IMR-90 (cell line): Measurements from ENCODE around the gene TCP11. TPM values are rescaled to one million over a fixed set of nuclear protein-coding genes. Genes with fewer than 3 reads are reported as not detected.

Source experiments
- ATAC-seq: fragments of 200-7000 bp; cut with Tn5 transposase; 2 replicates; pipeline ENCODE4 v1.9.1; 2020; ENCODE audit warnings: low read depth, mild to moderate bottlenecking, moderate library complexity
- BruUV-seq: library from RNA; stranded (reverse); fragments of 400-500 nt; replicated peaks from 2 replicates; lab custom pipeline; 2021; lab: Mats Ljungman, UMichigan
- CTCF ChIA-PET: fragments of 300-600 bp; formaldehyde crosslinking; extraction: SDS; loops from one replicate; lab custom pipeline; 2021; ENCODE audit warnings: antibody characterized with exemption; lab: Yijun Ruan, JAX
- POLR2A ChIA-PET: fragments of 300-600 bp; sonication (Branson Sonifier 250); formaldehyde crosslinking; loops from one replicate; lab custom pipeline; 2022; ENCODE audit warnings: antibody characterized with exemption; ENCODE audit not compliant: unreplicated experiment; lab: Charles Lee
- DNase-seq: peaks from one replicate; pipeline ENCODE4 v3.0.0; 2013
- H2AFZ ChIP-seq: replicated peaks from 2 replicates; pipeline ENCODE3; 2013; ENCODE audit warnings: low read length, mild to moderate bottlenecking; ENCODE audit not compliant: poor library complexity
- H2AK5ac ChIP-seq: 2 replicates; pipeline ENCODE4 v1.6.1; 2013; ENCODE audit warnings: low read depth, low read length, inconsistent platforms
- H2AK9ac ChIP-seq: replicated peaks from 2 replicates; pipeline ENCODE3; 2013; ENCODE audit warnings: mild to moderate bottlenecking, low read depth, low read length, moderate library complexity; ENCODE audit not compliant: poor library complexity
- H2BK120ac ChIP-seq: 2 replicates; pipeline ENCODE4 v1.6.1; 2013; ENCODE audit warnings: low read depth, low read length, inconsistent platforms
- H2BK15ac ChIP-seq: 3 replicates; pipeline ENCODE4 v1.6.1; 2013; ENCODE audit warnings: low read depth, low read length, inconsistent platforms
- H2BK20ac ChIP-seq: 2 replicates; pipeline ENCODE4 v1.6.1; 2013; ENCODE audit warnings: low read depth, mild to moderate bottlenecking, inconsistent platforms, low read length, moderate library complexity
- H2BK5ac ChIP-seq: 2 replicates; pipeline ENCODE4 v1.6.1; 2013; ENCODE audit warnings: mild to moderate bottlenecking, low read depth, low read length, inconsistent platforms; ENCODE audit not compliant: poor library complexity, severe bottlenecking
- H3K14ac ChIP-seq: replicated peaks from 2 replicates; pipeline ENCODE4 v1.6.1; 2013; ENCODE audit warnings: low read depth, low read length, inconsistent platforms
- H3K18ac ChIP-seq: 2 replicates; pipeline ENCODE4 v1.6.1; 2013; ENCODE audit warnings: low read depth, low read length, control low read depth
- H3K23ac ChIP-seq: 2 replicates; pipeline ENCODE4 v1.6.1; 2013; ENCODE audit warnings: low read depth, low read length, inconsistent platforms
- H3K27ac ChIP-seq: 2 replicates; pipeline ENCODE4 v1.5.1; 2013; ENCODE audit warnings: mild to moderate bottlenecking, control low read depth, low read length; ENCODE audit not compliant: insufficient read depth
- H3K27me3 ChIP-seq: 2 replicates; pipeline ENCODE4 v1.6.1; 2013; ENCODE audit warnings: low read length; ENCODE audit not compliant: control insufficient read depth, insufficient read depth
- H3K36me3 ChIP-seq: 2 replicates; pipeline ENCODE4 v1.6.1; 2013; ENCODE audit warnings: low read length, mixed read lengths; ENCODE audit not compliant: control insufficient read depth, insufficient read depth
- H3K4ac ChIP-seq: 2 replicates; pipeline ENCODE4 v1.6.1; 2013; ENCODE audit warnings: low read depth, low read length, inconsistent platforms
- H3K4me1 ChIP-seq: 2 replicates; pipeline ENCODE4 v1.6.1; 2013; ENCODE audit warnings: low read length, mixed read lengths; ENCODE audit not compliant: control insufficient read depth, insufficient read depth
- H3K4me2 ChIP-seq: 2 replicates; pipeline ENCODE4 v1.6.1; 2013; ENCODE audit warnings: low read depth, mild to moderate bottlenecking, control low read depth, low read length, moderate library complexity
- H3K4me3 ChIP-seq: 2 replicates; pipeline ENCODE4 v1.5.1; 2013; ENCODE audit warnings: low read depth, mild to moderate bottlenecking, control low read depth, low read length, moderate library complexity; ENCODE audit not compliant: insufficient read depth
- H3K56ac ChIP-seq: 2 replicates; pipeline ENCODE4 v1.6.1; 2013; ENCODE audit warnings: low read length, inconsistent platforms; ENCODE audit not compliant: insufficient read depth; ENCODE audit errors: extremely low read depth
- H3K79me1 ChIP-seq, 2 experiments: 2 replicates each; pipeline ENCODE4 v1.6.1; 2013; ENCODE audit warnings: low read length in 2 of 2, inconsistent platforms in 1 of 2, low read depth in 1 of 2
- H3K9ac ChIP-seq: 2 replicates; pipeline ENCODE4 v1.6.1; 2013; ENCODE audit warnings: low read depth, low read length, control low read depth
- H3K9me1 ChIP-seq: 2 replicates; pipeline ENCODE4 v1.6.1; 2013; ENCODE audit warnings: low read length, inconsistent platforms; ENCODE audit not compliant: insufficient read depth
- H3K9me3 ChIP-seq: 2 replicates; pipeline ENCODE4 v1.6.1; 2013; ENCODE audit warnings: low read length; ENCODE audit not compliant: control insufficient read depth, insufficient read depth
- H4K20me1 ChIP-seq: 2 replicates; pipeline ENCODE4 v1.6.1; 2013; ENCODE audit warnings: low read length, inconsistent platforms; ENCODE audit not compliant: insufficient read depth
- H4K5ac ChIP-seq: 2 replicates; pipeline ENCODE4 v1.6.1; 2013; ENCODE audit warnings: mild to moderate bottlenecking, low read depth, low read length, control low read depth
- H4K8ac ChIP-seq, 2 experiments: 2 replicates each; pipeline ENCODE4 v1.6.1; 2013; ENCODE audit warnings: low read depth in 2 of 2, low read length in 2 of 2, control low read depth in 1 of 2, inconsistent platforms in 1 of 2
- H4K91ac ChIP-seq: 2 replicates; pipeline ENCODE4 v1.6.1; 2013; ENCODE audit warnings: low read depth, low read length, inconsistent platforms; ENCODE audit not compliant: insufficient read depth
- BHLHE40 ChIP-seq: fragments of 150-350 bp; IDR thresholded peaks from 2 replicates; pipeline ENCODE4 v1.6.1; 2016; ENCODE audit warnings: mild to moderate bottlenecking, low read depth, low read length
- CEBPB ChIP-seq: IDR thresholded peaks from 2 replicates; pipeline ENCODE4 v1.6.1; 2012; ENCODE audit warnings: low read depth, low read length, improper control_type of control experiment
- CHD1 ChIP-seq: IDR thresholded peaks from 2 replicates; pipeline ENCODE4 v1.6.1; 2012; ENCODE audit warnings: low read depth, low read length, improper control_type of control experiment
- FOS ChIP-seq: fragments of 150-350 bp; IDR thresholded peaks from 2 replicates; pipeline ENCODE4 v1.6.1; 2016; ENCODE audit warnings: low read depth, low read length
- MAFK ChIP-seq: IDR thresholded peaks from 2 replicates; pipeline ENCODE4 v1.6.1; 2012; ENCODE audit warnings: low read depth, low read length, improper control_type of control experiment
- MAZ ChIP-seq: IDR thresholded peaks from 2 replicates; pipeline ENCODE4 v1.6.1; 2012; ENCODE audit warnings: low read depth, mild to moderate bottlenecking, low read length, improper control_type of control experiment, moderate library complexity, borderline replicate concordance
- MXI1 ChIP-seq: IDR thresholded peaks from 2 replicates; pipeline ENCODE4 v1.6.1; 2012; ENCODE audit warnings: low read depth, mild to moderate bottlenecking, low read length, moderate library complexity, borderline replicate concordance
- NFE2L2 ChIP-seq: fragments of 150-350 bp; IDR thresholded peaks from 2 replicates; pipeline ENCODE4 v1.6.1; 2016; ENCODE audit warnings: low read depth, mild to moderate bottlenecking, low read length
- POLR2A ChIP-seq: IDR thresholded peaks from 2 replicates; pipeline ENCODE4 v1.6.1; 2012; ENCODE audit warnings: mild to moderate bottlenecking, low read depth, low read length
- RAD21 ChIP-seq: IDR thresholded peaks from 2 replicates; pipeline ENCODE4 v1.6.1; 2012; ENCODE audit warnings: low read length, improper control_type of control experiment
- RCOR1 ChIP-seq: IDR thresholded peaks from 2 replicates; pipeline ENCODE4 v1.6.1; 2012; ENCODE audit warnings: mild to moderate bottlenecking, low read length, improper control_type of control experiment; ENCODE audit not compliant: insufficient replicate concordance
- RFX5 ChIP-seq: IDR thresholded peaks from 2 replicates; pipeline ENCODE4 v1.8.0; 2012; ENCODE audit warnings: low read depth, mild to moderate bottlenecking, low read length, moderate library complexity
- SMC3 ChIP-seq: fragments of 150-350 bp; IDR thresholded peaks from 2 replicates; pipeline ENCODE4 v1.6.1; 2016; ENCODE audit warnings: low read depth, mild to moderate bottlenecking, antibody characterized with exemption, low read length, moderate library complexity
- WGBS, 2 experiments: methylation state at CpG; one replicate each; pipeline versions ENCODE4 v1.1.5 to v1.1.7; 2013; ENCODE audit warnings: missing lambda C conversion rate in 2 of 2; ENCODE audit not compliant: insufficient read length in 1 of 2; ENCODE audit errors: extremely low coverage in 2 of 2; 5-methylcytosine and 5-hydroxymethylcytosine counted together
- dilution Hi-C: fragments of 300-500 bp; cut with HindIII; formaldehyde crosslinking; loops from one replicate; pipeline ENCODE4 v1.14.3; 2018; ENCODE audit warnings: low sequenced_read_pairs; ENCODE audit not compliant: unreplicated experiment
- in situ Hi-C: fragments of 300-500 bp; cut with MboI; formaldehyde crosslinking; loops from 3 replicates; pipeline ENCODE4 v1.14.3; 2019; ENCODE audit warnings: low sequenced_read_pairs, inconsistent platforms, mixed read lengths
- intact Hi-C: fragments of 100-400 bp; cut with micrococcal nuclease; formaldehyde crosslinking; loops from 2 replicates; pipeline ENCODE4 v1.10.0; 2022
- polyA plus RNA-seq, 3 experiments: library from polyadenylated mRNA; depleted of rRNA; stranded (reverse); fragments of >200 nt; gene quantifications; 2 replicates each; pipeline ENCODE4 v1.2.3, GENCODE V29; 2012; ENCODE audit warnings: low replicate concordance in 1 of 3
- total RNA-seq: library from RNA; depleted of rRNA; stranded (reverse); fragments of >200 nt; gene quantifications from 2 replicates; pipeline ENCODE4 v1.2.3, GENCODE V29; 2012
- TF ChIP-seq, protein P1 (sequence below): conservative IDR thresholded peaks from 2 replicates; pipeline ENCODE4 v1.5.1; 2012; ENCODE audit warnings: mild to moderate bottlenecking, low read depth, low read length, improper control_type of control experiment
- TF ChIP-seq, protein P2 (sequence below): fragments of 150-350 bp; IDR thresholded peaks from 2 replicates; pipeline ENCODE4 v1.6.1; 2017; ENCODE audit warnings: mild to moderate bottlenecking, antibody characterized with exemption, low read length, low read depth
- TF ChIP-seq, protein P3 (sequence below): fragments of 150-350 bp; IDR thresholded peaks from 2 replicates; pipeline ENCODE4 v1.6.1; 2016; ENCODE audit warnings: low read depth, mild to moderate bottlenecking, low read length, moderate library complexity, borderline replicate concordance

The TCP11 gene
- total and polyA plus RNA-seq, 2 of the 4 experiments (the other 2 are of a cell fraction): 0.34 to 0.36 TPM

DNA sequence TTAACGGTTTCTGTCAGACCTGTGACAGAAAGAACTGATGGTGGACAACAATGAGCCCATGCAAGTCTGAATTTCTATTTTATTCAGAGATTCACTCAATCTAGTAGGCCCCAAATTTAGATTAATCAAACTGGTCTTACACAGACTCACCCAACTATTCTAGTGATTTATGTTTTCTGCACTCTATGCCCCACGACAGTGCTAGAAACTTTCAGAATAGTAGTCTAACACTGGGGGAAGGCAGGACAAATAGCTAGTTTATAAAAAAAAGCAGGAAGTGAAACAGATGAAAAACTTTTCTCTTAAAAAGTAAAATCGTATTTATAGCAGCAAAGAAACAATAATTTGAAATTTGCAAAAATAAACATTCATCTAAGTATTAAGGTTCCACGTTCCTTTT lies 5.0 kb downstream of the TCP11 start:
- Histone ChIP-seq H4K20me1 (no peaks in the 10 kb centered on the region), H2BK120ac (no peak overlapping the region), H2AFZ (no peak overlapping the region), H3K4me2 (no peak overlapping the region), H4K91ac (no peak overlapping the region), H3K18ac (no peak overlapping the region), H3K9me1 (no peaks in the 10 kb centered on the region), H3K4me3 (no peak overlapping the region), H2BK15ac (no peak overlapping the region), H4K8ac (no peak overlapping the region), H3K27ac (no peak overlapping the region), H2AK5ac (no peak overlapping the region), H2BK20ac (no peak overlapping the region), H3K9ac (no peak overlapping the region), H3K4me1 (no peaks in the 10 kb centered on the region), H2BK5ac (no peak overlapping the region), H3K14ac (no peak overlapping the region), H4K5ac (no peak overlapping the region), H3K36me3 (no peaks in the 10 kb centered on the region), H3K4ac (no peak overlapping the region), H2AK9ac (no peak overlapping the region), H3K79me1 (no peaks in the 10 kb centered on the region), H3K9me3 (no peaks in the 10 kb centered on the region), H3K56ac (no peak overlapping the region), H3K23ac (no peak overlapping the region), H3K27me3 (no peaks in the 10 kb centered on the region)
- ChIA-PET CTCF (interaction anchor here (0.6 kb wide), 1 partner anchor 975 kb away, joined by 4 read pairs; no protein-coding TSS in a partner anchor), POLR2A (no interaction called here)
- no CpG with 5 or more reads among the region's 4 CpGs for WGBS, 2 experiments
- ATAC-seq: no peak
- BruUV-seq: no TSS peak
- intact Hi-C loops: no loop called here
- DNase-seq: no peak
- TF ChIP-seq, protein P1, sequence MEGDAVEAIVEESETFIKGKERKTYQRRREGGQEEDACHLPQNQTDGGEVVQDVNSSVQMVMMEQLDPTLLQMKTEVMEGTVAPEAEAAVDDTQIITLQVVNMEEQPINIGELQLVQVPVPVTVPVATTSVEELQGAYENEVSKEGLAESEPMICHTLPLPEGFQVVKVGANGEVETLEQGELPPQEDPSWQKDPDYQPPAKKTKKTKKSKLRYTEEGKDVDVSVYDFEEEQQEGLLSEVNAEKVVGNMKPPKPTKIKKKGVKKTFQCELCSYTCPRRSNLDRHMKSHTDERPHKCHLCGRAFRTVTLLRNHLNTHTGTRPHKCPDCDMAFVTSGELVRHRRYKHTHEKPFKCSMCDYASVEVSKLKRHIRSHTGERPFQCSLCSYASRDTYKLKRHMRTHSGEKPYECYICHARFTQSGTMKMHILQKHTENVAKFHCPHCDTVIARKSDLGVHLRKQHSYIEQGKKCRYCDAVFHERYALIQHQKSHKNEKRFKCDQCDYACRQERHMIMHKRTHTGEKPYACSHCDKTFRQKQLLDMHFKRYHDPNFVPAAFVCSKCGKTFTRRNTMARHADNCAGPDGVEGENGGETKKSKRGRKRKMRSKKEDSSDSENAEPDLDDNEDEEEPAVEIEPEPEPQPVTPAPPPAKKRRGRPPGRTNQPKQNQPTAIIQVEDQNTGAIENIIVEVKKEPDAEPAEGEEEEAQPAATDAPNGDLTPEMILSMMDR: no peak
- TF ChIP-seq, protein P2, sequence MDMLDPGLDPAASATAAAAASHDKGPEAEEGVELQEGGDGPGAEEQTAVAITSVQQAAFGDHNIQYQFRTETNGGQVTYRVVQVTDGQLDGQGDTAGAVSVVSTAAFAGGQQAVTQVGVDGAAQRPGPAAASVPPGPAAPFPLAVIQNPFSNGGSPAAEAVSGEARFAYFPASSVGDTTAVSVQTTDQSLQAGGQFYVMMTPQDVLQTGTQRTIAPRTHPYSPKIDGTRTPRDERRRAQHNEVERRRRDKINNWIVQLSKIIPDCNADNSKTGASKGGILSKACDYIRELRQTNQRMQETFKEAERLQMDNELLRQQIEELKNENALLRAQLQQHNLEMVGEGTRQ: no peak
- TF ChIP-seq RCOR1: no peak
- TF ChIP-seq NFE2L2: no peak
- TF ChIP-seq CHD1: no peak
- TF ChIP-seq RAD21: no peak
- TF ChIP-seq MAZ: no peak
- TF ChIP-seq, protein P3, sequence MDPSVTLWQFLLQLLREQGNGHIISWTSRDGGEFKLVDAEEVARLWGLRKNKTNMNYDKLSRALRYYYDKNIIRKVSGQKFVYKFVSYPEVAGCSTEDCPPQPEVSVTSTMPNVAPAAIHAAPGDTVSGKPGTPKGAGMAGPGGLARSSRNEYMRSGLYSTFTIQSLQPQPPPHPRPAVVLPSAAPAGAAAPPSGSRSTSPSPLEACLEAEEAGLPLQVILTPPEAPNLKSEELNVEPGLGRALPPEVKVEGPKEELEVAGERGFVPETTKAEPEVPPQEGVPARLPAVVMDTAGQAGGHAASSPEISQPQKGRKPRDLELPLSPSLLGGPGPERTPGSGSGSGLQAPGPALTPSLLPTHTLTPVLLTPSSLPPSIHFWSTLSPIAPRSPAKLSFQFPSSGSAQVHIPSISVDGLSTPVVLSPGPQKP: no peak
- TF ChIP-seq POLR2A: no peak
- TF ChIP-seq FOS: no peak
- TF ChIP-seq BHLHE40: no peak
- no peak for TF ChIP-seq CEBPB
- TF ChIP-seq RFX5: no peak
- no peak for TF ChIP-seq MXI1
- TF ChIP-seq SMC3: no peak
- no peak for TF ChIP-seq MAFK
- in situ Hi-C loops: loop anchor here (5.0 to 25.0 kb wide), 2 partner anchors 149 to 974 kb away; no protein-coding TSS in a partner anchor
- dilution Hi-C loops: no loop called here
